ENCODE results near the gene LZTR1. TPM values are rescaled to one million over a fixed set of nuclear protein-coding genes. Genes with fewer than 3 reads are reported as not detected.

Gene LZTR1
- total and polyA plus RNA-seq, 2 of the 8 experiments (the other 6 are each of a cell fraction or from before 2014, with no cell fraction given) = 22.3 to 31.0 TPM

GRCh38 chr22:20953668-20954500, 28.2 kb upstream of the LZTR1 start (continued):
- TF ChIP-seq KDM5A (IDR thresholded peaks at IDR 0.05; ENCODE audit: low read length) (no peak), GTF2F1 (IDR thresholded peaks at IDR 0.05; ENCODE audit: borderline replicate concordance, low read depth, low read length) (no peak), CEBPB (IDR thresholded peaks at IDR 0.05; ENCODE audit: low read depth, low read length) (no peak), ASH2L (IDR thresholded peaks at IDR 0.05; ENCODE audit: low read length) (no peak), HDAC6 (IDR thresholded peaks at IDR 0.05; ENCODE audit: low read depth, low read length) (no peak), SIX5 (IDR thresholded peaks at IDR 0.05; ENCODE audit: low read depth, low read length) (no peak), HDAC2 (IDR thresholded peaks at IDR 0.05; ENCODE audit: borderline replicate concordance in 1 of 2, low read depth in 2 of 2, low read length in 2 of 2) (no peak), KDM1A (IDR thresholded peaks at IDR 0.05; ENCODE audit: borderline replicate concordance, low read length) (no peak), TCF12 (IDR thresholded peaks at IDR 0.05; ENCODE audit: low read depth, low read length) (no peak)
